GM23248 (cell line): ENCODE results near the gene SHB. TPM values are rescaled to one million over a fixed set of nuclear protein-coding genes. Genes with fewer than 3 reads are reported as not detected.

Source experiments
- DNase-seq: peaks from one replicate; pipeline ENCODE4 v3.0.0-alpha.2; 2015
- H2AFZ ChIP-seq: fragments of 200-600 bp; sonication (generic); 2 replicates; pipeline ENCODE4 v1.6.1; 2016; ENCODE audit warnings: antibody characterized with exemption
- H3F3A ChIP-seq: fragments of 200-600 bp; sonication (generic); 2 replicates; pipeline ENCODE4 v1.6.1; 2016; ENCODE audit warnings: mild to moderate bottlenecking, antibody characterized with exemption, mixed run types; ENCODE audit not compliant: insufficient read depth
- H3K27ac ChIP-seq: fragments of 200-600 bp; sonication (generic); 2 replicates; pipeline ENCODE4 v1.5.1; 2016; ENCODE audit warnings: mild to moderate bottlenecking
- H3K27me3 ChIP-seq: fragments of 200-600 bp; sonication (generic); replicated peaks from 2 replicates; pipeline ENCODE4 v1.6.1; 2016; ENCODE audit warnings: mild to moderate bottlenecking; ENCODE audit not compliant: insufficient read depth
- H3K36me3 ChIP-seq: fragments of 200-600 bp; sonication (generic); 2 replicates; pipeline ENCODE4 v1.6.1; 2016; ENCODE audit warnings: low read depth, mild to moderate bottlenecking
- H3K4me1 ChIP-seq: fragments of 200-600 bp; sonication (generic); 2 replicates; pipeline ENCODE4 v1.6.1; 2016; ENCODE audit warnings: mild to moderate bottlenecking; ENCODE audit not compliant: insufficient read depth
- H3K4me2 ChIP-seq: fragments of 200-600 bp; sonication (generic); one replicate; pipeline ENCODE4 v1.6.1; 2016; ENCODE audit warnings: mild to moderate bottlenecking; ENCODE audit not compliant: unreplicated experiment
- H3K4me3 ChIP-seq: fragments of 200-600 bp; sonication (generic); 2 replicates; pipeline ENCODE4 v1.5.1; 2016; ENCODE audit warnings: mild to moderate bottlenecking
- H3K79me2 ChIP-seq: fragments of 200-600 bp; sonication (generic); 2 replicates; pipeline ENCODE4 v1.6.1; 2016; ENCODE audit warnings: mild to moderate bottlenecking; ENCODE audit not compliant: insufficient read depth
- H3K9ac ChIP-seq: fragments of 200-600 bp; sonication (generic); 2 replicates; pipeline ENCODE4 v1.6.1; 2016; ENCODE audit warnings: mild to moderate bottlenecking
- H3K9me2 ChIP-seq: fragments of 200-600 bp; sonication (generic); 2 replicates; pipeline ENCODE4 v1.6.1; 2016; ENCODE audit warnings: mixed run types, mild to moderate bottlenecking, moderate library complexity; ENCODE audit not compliant: insufficient read depth
- H3K9me3 ChIP-seq: fragments of 200-600 bp; sonication (generic); one replicate; pipeline ENCODE4 v1.6.1; 2017; ENCODE audit warnings: low read depth
- H4K20me1 ChIP-seq: fragments of 200-600 bp; sonication (generic); 2 replicates; pipeline ENCODE4 v1.6.0; 2016; ENCODE audit not compliant: insufficient read depth
- EZH2 ChIP-seq: fragments of 200-600 bp; sonication (generic); IDR thresholded peaks from 2 replicates; pipeline ENCODE4 v1.6.1; 2018; ENCODE audit warnings: antibody characterized with exemption, mild to moderate bottlenecking; ENCODE audit not compliant: insufficient read depth, poor library complexity, severe bottlenecking
- EZH2phosphoT487 ChIP-seq: fragments of 200-600 bp; sonication (generic); IDR thresholded peaks from 2 replicates; pipeline ENCODE4 v1.6.1; 2018; ENCODE audit warnings: antibody characterized with exemption, moderate library complexity, mild to moderate bottlenecking, low read depth; ENCODE audit not compliant: insufficient read depth
- WGBS, 2 experiments: methylation state at CpG; one replicate each; pipeline ENCODE4 v1.1.6; 2015 to 2017; ENCODE audit warnings: low lambda C conversion rate in 2 of 2, low coverage in 1 of 2; ENCODE audit errors: missing lambda C conversion rate in 2 of 2; 5-methylcytosine and 5-hydroxymethylcytosine counted together
- in situ Hi-C: fragments of 300-500 bp; cut with MboI; formaldehyde crosslinking; loops from 2 replicates; pipeline ENCODE4 v1.15.0; 2020
- polyA plus RNA-seq: library from polyadenylated mRNA; unstranded; fragments of >200 nt; fragmentation: Nextera tagmentation; extraction: Ambion mirVana; gene quantifications from 2 replicates; pipeline ENCODE4 v1.2.1, GENCODE V29; 2016
- total RNA-seq: library from RNA; depleted of rRNA; stranded (reverse); fragments of >200 nt; shearing (Covaris generic); gene quantifications from 2 replicates; pipeline ENCODE4 v1.2.3, GENCODE V29; 2014

Gene SHB
- total and polyA plus RNA-seq, 2 experiments from 2014 or later, result 3.9 to 11.1 TPM

GRCh38 chr9:38091310-38092199 lies 22.5 kb upstream of the SHB start:
- Histone ChIP-seq H3K4me2 (no peak overlapping the region), H3K36me3 (no peaks in the 10 kb centered on the region), H3K9me3 (no peaks in the 10 kb centered on the region), H3F3A (no peaks in the 10 kb centered on the region), H3K9me2 (no peaks in the 10 kb centered on the region), H3K27me3 (no peaks in the 10 kb centered on the region; the same call in 1 of the 2 replicates), H3K27ac (no peak overlapping the region), H3K4me1 (no peaks in the 10 kb centered on the region), H3K79me2 (no peaks in the 10 kb centered on the region), H4K20me1 (no peaks in the 10 kb centered on the region), H3K4me3 (no peak overlapping the region), H3K9ac (no peak overlapping the region), H2AFZ (no peak overlapping the region)
- no peak for TF ChIP-seq EZH2phosphoT487
- no peak for TF ChIP-seq EZH2
- no peak for DNase-seq
- WGBS, 2 experiments, result 81 to 88% methylated on average over 7 of the region's 7 CpGs
- in situ Hi-C loops, result no loop called here

GRCh38 chr9:38090170-38090569 lies 21.1 kb upstream of the SHB start:
- Histone ChIP-seq H3K4me3 (no peak overlapping the region), H3K27me3 (no peaks in the 10 kb centered on the region; the same call in 1 of the 2 replicates), H3K9me2 (no peaks in the 10 kb centered on the region), H3K4me1 (no peaks in the 10 kb centered on the region), H3K79me2 (no peaks in the 10 kb centered on the region), H3K9me3 (no peaks in the 10 kb centered on the region), H3K36me3 (no peaks in the 10 kb centered on the region), H3K27ac (no peak overlapping the region), H3K9ac (no peak overlapping the region), H2AFZ (no peak overlapping the region), H4K20me1 (no peaks in the 10 kb centered on the region), H3K4me2 (no peak overlapping the region), H3F3A (no peaks in the 10 kb centered on the region)
- WGBS, 2 experiments, result 64 to 66% methylated on average over 9 of the region's 9 CpGs
- DNase-seq, result no peak
- in situ Hi-C loops, result no loop called here
- TF ChIP-seq EZH2, result no peak
- TF ChIP-seq EZH2phosphoT487, result no peak

- in situ Hi-C loops, result loop anchor here (10.0 kb wide), 1 partner anchor 275 kb away; no protein-coding TSS in a partner anchor
Observed at GRCh38 chr9:38089387-38090165, 20.5 kb upstream of the SHB start.

More at GRCh38 chr9:38089387-38090165, 20.5 kb upstream of the SHB start:
- Histone ChIP-seq H3K9me3 (no peaks in the 10 kb centered on the region), H3K27ac (no peak overlapping the region), H4K20me1 (no peaks in the 10 kb centered on the region), H2AFZ (no peak overlapping the region), H3K36me3 (no peaks in the 10 kb centered on the region), H3K79me2 (no peaks in the 10 kb centered on the region), H3K9ac (no peak overlapping the region), H3K27me3 (no peaks in the 10 kb centered on the region; the same call in 1 of the 2 replicates), H3K4me1 (no peaks in the 10 kb centered on the region), H3K4me3 (no peak overlapping the region), H3F3A (no peaks in the 10 kb centered on the region), H3K4me2 (no peak overlapping the region), H3K9me2 (no peaks in the 10 kb centered on the region)
- DNase-seq, result no peak
- no peak for TF ChIP-seq EZH2
- TF ChIP-seq EZH2phosphoT487, result no peak
- 67 to 74% methylated on average over 2 of the region's 2 CpGs for WGBS, 2 experiments
